ENCODE measurements around the gene SNHG17. TPM values are rescaled to one million over a fixed set of nuclear protein-coding genes. Genes with fewer than 3 reads are reported as not detected.

The SNHG17 gene
- polyA plus RNA-seq, 1 experiment: 41.4 TPM

- ChIA-PET CTCF (interaction anchor here (2.3 kb wide), 2 partner anchors 14 to 24 kb away, joined by 6 to 11 read pairs; no protein-coding TSS in a partner anchor), POLR2A (no interaction called here)
- TF ChIP-seq CTCF (IDR thresholded peaks at IDR 0.05; ENCODE audit: insufficient read depth, low read depth, low read length): no peak
- no peaks in the 10 kb centered on the region for H3K27me3 ChIP-seq (ENCODE audit: control insufficient read depth, insufficient read depth, low read length)
- H3K36me3 ChIP-seq (ENCODE audit: control insufficient read depth, insufficient read depth, low read length): peaks cover 26% of the 10 kb centered on the region
- no peak overlapping the region for H3K4me3 ChIP-seq (ENCODE audit: low read depth, low read length)
- DNase-seq (ENCODE audit: low read depth): no peak
Observed at GRCh38 chr20:38432292-38432691, 2.8 kb downstream of the SNHG17 start.

DNA sequence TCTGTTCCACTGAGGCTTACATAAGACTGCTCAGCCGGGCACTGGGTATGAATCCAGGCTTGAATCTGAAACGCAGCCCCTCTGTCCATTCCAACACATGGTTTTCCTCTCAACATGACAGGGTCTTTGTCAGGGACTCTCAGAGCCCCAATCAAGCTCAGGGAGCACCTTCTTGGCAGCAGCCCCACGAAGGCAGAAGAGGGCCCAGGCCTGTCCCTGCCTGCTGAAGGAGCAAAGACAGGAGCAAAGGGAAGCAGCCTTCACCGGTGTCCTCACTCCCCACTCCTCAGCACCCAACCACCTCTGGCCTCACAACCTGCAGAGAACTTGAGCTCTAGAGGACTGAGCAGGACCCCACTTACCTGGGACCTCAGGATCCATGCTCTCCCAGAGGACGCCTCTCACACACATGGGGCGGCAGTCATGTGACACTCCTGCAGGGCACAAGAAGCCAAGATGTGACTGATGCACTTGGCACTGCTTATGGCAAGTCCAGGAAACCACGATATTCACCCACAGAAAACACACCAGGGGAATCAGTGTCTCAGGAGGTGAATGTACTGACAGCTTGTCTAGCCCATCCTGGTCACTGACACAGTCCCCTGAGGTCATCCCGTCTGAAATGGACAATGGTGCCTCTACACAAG lies 4.3 kb downstream of the SNHG17 start:
- no peak for DNase-seq (ENCODE audit: low read depth)
- Histone ChIP-seq H3K4me3 (ENCODE audit: low read depth, low read length) (no peak overlapping the region), H3K36me3 (ENCODE audit: control insufficient read depth, insufficient read depth, low read length) (peaks cover 30% of the 10 kb centered on the region), H3K27me3 (ENCODE audit: control insufficient read depth, insufficient read depth, low read length) (no peaks in the 10 kb centered on the region)
- no peak for TF ChIP-seq CTCF (IDR thresholded peaks at IDR 0.05; ENCODE audit: insufficient read depth, low read depth, low read length)
- POLR2A ChIA-PET: no interaction called here
- CTCF ChIA-PET: interaction anchor here (2.3 kb wide), 2 partner anchors 15 to 22 kb away, joined by 6 to 11 read pairs; no protein-coding TSS in a partner anchor

DNA sequence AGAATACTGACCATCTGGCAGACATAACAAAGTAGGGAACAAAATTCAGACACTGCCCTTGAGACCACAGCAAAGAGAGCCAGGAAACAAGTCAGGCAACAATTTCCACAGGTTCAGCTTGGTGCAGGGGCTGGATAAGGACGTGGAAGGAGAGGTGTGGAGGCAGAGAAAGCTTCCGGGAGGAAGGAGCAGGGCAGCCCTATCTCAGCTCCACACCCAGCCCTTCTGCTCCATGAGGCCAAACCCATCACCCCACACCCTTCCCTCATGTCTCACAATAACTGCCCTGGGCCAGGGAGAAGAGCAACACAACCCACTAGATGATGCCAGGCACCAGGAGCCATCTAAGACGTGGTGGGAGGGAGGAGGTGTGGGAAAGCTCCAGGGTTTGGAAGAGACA lies 5.8 kb downstream of the SNHG17 start:
- Histone ChIP-seq H3K4me3 (ENCODE audit: low read depth, low read length) (no peak overlapping the region), H3K27me3 (ENCODE audit: control insufficient read depth, insufficient read depth, low read length) (no peaks in the 10 kb centered on the region), H3K36me3 (ENCODE audit: control insufficient read depth, insufficient read depth, low read length) (peaks cover 43% of the 10 kb centered on the region)
- CTCF ChIA-PET: interaction anchor here (1.5 to 1.6 kb wide), 2 partner anchors 16 to 21 kb away, joined by 4 read pairs; no protein-coding TSS in a partner anchor
- POLR2A ChIA-PET: no interaction called here
- DNase-seq (ENCODE audit: low read depth): no peak
- TF ChIP-seq CTCF (IDR thresholded peaks at IDR 0.05; ENCODE audit: insufficient read depth, low read depth, low read length): no peak

DNA sequence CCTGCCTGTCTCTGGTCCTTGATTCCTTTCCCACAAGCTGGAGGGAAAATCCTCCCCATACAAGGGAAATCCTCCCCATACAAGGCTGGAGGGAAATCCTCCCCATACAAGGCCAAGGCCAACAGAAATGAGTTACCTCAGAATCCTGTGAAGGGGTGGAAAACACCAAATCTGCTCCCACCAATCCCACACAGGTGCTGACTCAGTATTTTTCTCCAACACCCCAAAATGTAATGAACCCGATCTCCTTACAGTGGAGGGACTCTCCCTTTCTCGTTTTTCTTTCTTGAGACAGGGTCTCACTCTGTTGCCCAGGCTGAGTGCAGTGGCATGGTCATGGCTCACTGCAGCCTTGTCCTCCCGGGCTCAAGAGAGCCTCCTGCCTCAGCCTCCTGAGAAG lies 6.3 kb downstream of the SNHG17 start:
- POLR2A ChIA-PET: no interaction called here
- no peak for DNase-seq (ENCODE audit: low read depth)
- H3K36me3 ChIP-seq (ENCODE audit: control insufficient read depth, insufficient read depth, low read length): peaks cover 43% of the 10 kb centered on the region
- no peak overlapping the region for H3K4me3 ChIP-seq (ENCODE audit: low read depth, low read length)
- H3K27me3 ChIP-seq (ENCODE audit: control insufficient read depth, insufficient read depth, low read length): no peaks in the 10 kb centered on the region
- no peak for TF ChIP-seq CTCF (IDR thresholded peaks at IDR 0.05; ENCODE audit: insufficient read depth, low read depth, low read length)
- CTCF ChIA-PET: interaction anchor here (1.6 kb wide), 1 partner anchor 20 kb away, joined by 4 read pairs; no protein-coding TSS in a partner anchor

GRCh38 chr20:38427655-38428023 lies 7.5 kb downstream of the SNHG17 start:
- H3K4me3 ChIP-seq (ENCODE audit: low read depth, low read length): no peak overlapping the region
- DNase-seq (ENCODE audit: low read depth): no peak
- TF ChIP-seq CTCF (IDR thresholded peaks at IDR 0.05; ENCODE audit: insufficient read depth, low read depth, low read length): no peak
- POLR2A ChIA-PET: no interaction called here
- CTCF ChIA-PET: interaction anchor here (1.6 to 2.1 kb wide), 2 partner anchors 8 to 19 kb away, joined by 4 to 12 read pairs; partner anchors contain the start of gene SNHG17
- H3K27me3 ChIP-seq (ENCODE audit: control insufficient read depth, insufficient read depth, low read length): no peaks in the 10 kb centered on the region
- peaks cover 42% of the 10 kb centered on the region for H3K36me3 ChIP-seq (ENCODE audit: control insufficient read depth, insufficient read depth, low read length)

Measured in BJ (cell line).